Neural cell (in vitro differentiated cells): ENCODE data around the gene GMDS. TPM values are rescaled to one million over a fixed set of nuclear protein-coding genes. Genes with fewer than 3 reads are reported as not detected.
A peak's percentile ranks its signal among the peaks of the same experiment; 100 is the strongest.

ENCODE experiments used
- H2AFZ ChIP-seq: fragments of 200-600, 300-800 bp; sonication (generic), shearing (Covaris generic); 2 replicates; pipeline ENCODE4 v1.6.0; 2014; ENCODE audit warnings: low read depth, mild to moderate bottlenecking, antibody characterized with exemption, low read length, moderate library complexity
- H3F3A ChIP-seq: fragments of 200-600 bp; shearing (Covaris generic); 2 replicates; pipeline ENCODE4 v1.6.1; 2016; ENCODE audit warnings: mild to moderate bottlenecking, moderate library complexity, mixed read lengths, antibody characterized with exemption, low read length; ENCODE audit not compliant: insufficient read depth, poor library complexity, severe bottlenecking
- H3K27ac ChIP-seq: fragments of 200-600, 300-800 bp; sonication (generic), shearing (Covaris generic); 2 replicates; pipeline ENCODE4 v1.5.1; 2014; ENCODE audit warnings: mild to moderate bottlenecking, low read length, moderate library complexity
- H3K27me3 ChIP-seq: fragments of 300-800, 200-600 bp; sonication (generic), shearing (Covaris generic); 2 replicates; pipeline ENCODE4 v1.6.0; 2014; ENCODE audit warnings: mild to moderate bottlenecking, low read depth, low read length, moderate library complexity; ENCODE audit not compliant: insufficient read depth
- H3K36me3 ChIP-seq: fragments of 300-800, 200-600 bp; sonication (generic), shearing (Covaris generic); 2 replicates; pipeline ENCODE4 v1.5.1; 2014; ENCODE audit warnings: mild to moderate bottlenecking, antibody characterized with exemption, low read length, moderate library complexity; ENCODE audit not compliant: insufficient read depth
- H3K4me2 ChIP-seq: fragments of 300-800, 200-600 bp; sonication (generic), shearing (Covaris generic); 2 replicates; pipeline ENCODE4 v1.6.0; 2014; ENCODE audit warnings: mild to moderate bottlenecking, low read length
- H3K4me3 ChIP-seq: fragments of 300-800, 200-600 bp; sonication (generic), shearing (Covaris generic); 2 replicates; pipeline ENCODE4 v1.5.1; 2014; ENCODE audit warnings: mild to moderate bottlenecking, low read length, moderate library complexity
- H3K79me2 ChIP-seq: fragments of 200-600 bp; shearing (Covaris generic); replicated peaks from 2 replicates; pipeline ENCODE4 v1.6.0; 2014; ENCODE audit warnings: mild to moderate bottlenecking, low read length, moderate library complexity; ENCODE audit not compliant: insufficient read depth
- H3K9ac ChIP-seq: fragments of 300-800, 200-600 bp; sonication (generic), shearing (Covaris generic); 2 replicates; pipeline ENCODE4 v1.6.1; 2016; ENCODE audit warnings: mild to moderate bottlenecking, low read length, mixed read lengths
- H3K9me2 ChIP-seq: fragments of 200-600 bp; shearing (Covaris generic); 2 replicates; pipeline ENCODE4 v1.6.1; 2016; ENCODE audit warnings: mild to moderate bottlenecking, low read length, mixed read lengths; ENCODE audit not compliant: insufficient read depth
- H3K9me3 ChIP-seq: fragments of 200-600, 300-800 bp; sonication (generic), shearing (Covaris generic); 2 replicates; pipeline ENCODE4 v1.6.1; 2016; ENCODE audit warnings: mild to moderate bottlenecking, mixed run types, low read length, moderate library complexity, mixed read lengths
- H4K20me1 ChIP-seq: fragments of 200-600 bp; shearing (Covaris generic); 2 replicates; pipeline ENCODE4 v1.6.1; 2016; ENCODE audit warnings: mild to moderate bottlenecking, mixed run types; ENCODE audit not compliant: insufficient read depth
- EP300 ChIP-seq: fragments of 450-650 bp; conservative IDR thresholded peaks from 2 replicates; pipeline ENCODE4 v1.6.1; 2014; ENCODE audit warnings: antibody characterized with exemption, mild to moderate bottlenecking, moderate library complexity; ENCODE audit not compliant: poor library complexity, severe bottlenecking
- EZH2 ChIP-seq: fragments of 200-600, 300-800 bp; shearing (Covaris generic), sonication (generic); IDR thresholded peaks from 2 replicates; pipeline ENCODE4 v1.6.1; 2014; ENCODE audit warnings: antibody characterized with exemption, low read length, borderline replicate concordance, mild to moderate bottlenecking; ENCODE audit not compliant: insufficient read depth, poor library complexity, severe bottlenecking
- MXI1 ChIP-seq: fragments of 450-650 bp; conservative IDR thresholded peaks from 2 replicates; pipeline ENCODE4 v1.6.1; 2014; ENCODE audit warnings: antibody characterized with exemption, mild to moderate bottlenecking; ENCODE audit not compliant: poor library complexity, severe bottlenecking
- POLR2AphosphoS5 ChIP-seq: IDR thresholded peaks from 2 replicates; pipeline ENCODE4 v1.6.1; 2012
- RAD21 ChIP-seq: fragments of 450-650 bp; conservative IDR thresholded peaks from 2 replicates; pipeline ENCODE4 v1.6.1; 2014; ENCODE audit warnings: antibody characterized with exemption, mild to moderate bottlenecking, moderate library complexity
- SMC3 ChIP-seq: fragments of 450-650 bp; conservative IDR thresholded peaks from 2 replicates; pipeline ENCODE4 v1.6.1; 2014; ENCODE audit warnings: antibody characterized with exemption, mild to moderate bottlenecking, moderate library complexity; ENCODE audit not compliant: poor library complexity
- TAF1 ChIP-seq: IDR thresholded peaks from 2 replicates; pipeline ENCODE4 v1.6.1; 2012; ENCODE audit warnings: low read depth
- polyA minus RNA-seq: library from RNA; depleted of rRNA, polyadenylated mRNA; stranded (reverse); fragments of >200 nt; gene quantifications from 2 replicates; pipeline ENCODE4 v1.2.3, GENCODE V29; 2014
- polyA plus RNA-seq: library from polyadenylated mRNA; depleted of rRNA; stranded (reverse); fragments of >200 nt; gene quantifications from 2 replicates; pipeline ENCODE4 v1.2.3, GENCODE V29; 2014
- TF ChIP-seq, protein P1 (sequence below): IDR thresholded peaks from 2 replicates; pipeline ENCODE4 v1.6.1; 2012; ENCODE audit warnings: borderline replicate concordance
- TF ChIP-seq, protein P2 (sequence below): fragments of 450-650 bp; IDR thresholded peaks from 2 replicates; pipeline ENCODE4 v1.5.1; 2014; ENCODE audit warnings: antibody characterized with exemption, mild to moderate bottlenecking, moderate library complexity; ENCODE audit not compliant: poor library complexity, severe bottlenecking

Gene GMDS
- polyA plus RNA-seq (5.1 and 11.4 TPM in 2 replicates), polyA minus RNA-seq (6.9 and 7.5 TPM in 2 replicates)

DNA sequence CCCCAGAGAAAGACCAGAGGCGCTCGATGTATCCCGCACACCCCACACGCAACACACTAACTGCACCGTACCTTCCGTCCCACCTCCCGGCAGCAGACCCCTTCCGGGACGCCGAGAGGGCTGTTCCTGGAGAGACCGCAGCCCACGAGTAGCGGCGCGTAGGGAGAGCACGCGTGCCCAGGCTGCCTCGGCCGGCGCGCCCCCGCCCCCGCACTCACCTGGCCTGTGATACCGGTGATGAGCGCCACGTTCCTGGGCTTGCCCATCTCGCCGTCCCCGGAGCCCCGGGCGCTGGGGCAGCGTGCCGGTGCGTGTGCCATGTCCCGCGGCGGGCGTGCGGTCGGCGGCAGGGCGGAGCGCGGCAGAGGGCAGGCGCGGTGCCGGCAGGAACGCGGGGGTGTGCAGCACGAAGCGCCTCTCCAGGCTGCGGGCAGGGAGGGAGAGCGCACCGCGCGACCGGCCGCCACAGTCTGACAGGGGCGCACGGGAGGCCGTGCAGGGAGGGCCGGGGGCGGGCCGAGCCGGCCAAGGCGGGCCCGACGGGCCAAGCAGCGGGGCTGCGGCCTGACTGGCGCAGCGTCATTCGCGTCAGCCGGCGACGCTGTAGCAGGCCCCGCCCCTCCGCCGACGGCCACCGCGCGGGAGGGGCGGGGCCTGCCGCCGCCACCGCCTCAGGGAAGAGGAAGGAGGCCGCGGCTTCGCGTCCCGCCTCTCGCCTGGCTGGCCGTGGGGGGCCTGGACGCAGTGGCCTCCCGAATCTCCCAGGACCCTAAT, at the start of gene GMDS:
GMDS (minus strand) TSS at position 503 of the 774 bp plus-strand sequence.
- Histone ChIP-seq H3K79me2 (no peaks in the 10 kb centered on the region), H3K27ac (no peak within 1 kb of the TSS), H3K9ac (peak within 1 kb of the TSS; percentile 65), H3K36me3 (no peaks in the 10 kb centered on the region), H3F3A (no peaks in the 10 kb centered on the region), H3K4me3 (peak within 1 kb of the TSS; percentile 99), H3K4me2 (peak within 1 kb of the TSS; percentile 57), H3K27me3 (no peaks in the 10 kb centered on the region), H2AFZ (peak within 1 kb of the TSS; percentile 75), H3K9me3 (no peaks in the 10 kb centered on the region), H3K9me2 (no peaks in the 10 kb centered on the region), H4K20me1 (no peaks in the 10 kb centered on the region)
- TF ChIP-seq EZH2 (no peak), RAD21 (no peak), MXI1 (peak; percentile 95), EP300 (peak; percentile 65), POLR2AphosphoS5 (peak; percentile 74), SMC3 (peak; percentile 1), TAF1 (no peak)
- TF ChIP-seq, protein P1, sequence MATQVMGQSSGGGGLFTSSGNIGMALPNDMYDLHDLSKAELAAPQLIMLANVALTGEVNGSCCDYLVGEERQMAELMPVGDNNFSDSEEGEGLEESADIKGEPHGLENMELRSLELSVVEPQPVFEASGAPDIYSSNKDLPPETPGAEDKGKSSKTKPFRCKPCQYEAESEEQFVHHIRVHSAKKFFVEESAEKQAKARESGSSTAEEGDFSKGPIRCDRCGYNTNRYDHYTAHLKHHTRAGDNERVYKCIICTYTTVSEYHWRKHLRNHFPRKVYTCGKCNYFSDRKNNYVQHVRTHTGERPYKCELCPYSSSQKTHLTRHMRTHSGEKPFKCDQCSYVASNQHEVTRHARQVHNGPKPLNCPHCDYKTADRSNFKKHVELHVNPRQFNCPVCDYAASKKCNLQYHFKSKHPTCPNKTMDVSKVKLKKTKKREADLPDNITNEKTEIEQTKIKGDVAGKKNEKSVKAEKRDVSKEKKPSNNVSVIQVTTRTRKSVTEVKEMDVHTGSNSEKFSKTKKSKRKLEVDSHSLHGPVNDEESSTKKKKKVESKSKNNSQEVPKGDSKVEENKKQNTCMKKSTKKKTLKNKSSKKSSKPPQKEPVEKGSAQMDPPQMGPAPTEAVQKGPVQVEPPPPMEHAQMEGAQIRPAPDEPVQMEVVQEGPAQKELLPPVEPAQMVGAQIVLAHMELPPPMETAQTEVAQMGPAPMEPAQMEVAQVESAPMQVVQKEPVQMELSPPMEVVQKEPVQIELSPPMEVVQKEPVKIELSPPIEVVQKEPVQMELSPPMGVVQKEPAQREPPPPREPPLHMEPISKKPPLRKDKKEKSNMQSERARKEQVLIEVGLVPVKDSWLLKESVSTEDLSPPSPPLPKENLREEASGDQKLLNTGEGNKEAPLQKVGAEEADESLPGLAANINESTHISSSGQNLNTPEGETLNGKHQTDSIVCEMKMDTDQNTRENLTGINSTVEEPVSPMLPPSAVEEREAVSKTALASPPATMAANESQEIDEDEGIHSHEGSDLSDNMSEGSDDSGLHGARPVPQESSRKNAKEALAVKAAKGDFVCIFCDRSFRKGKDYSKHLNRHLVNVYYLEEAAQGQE: peak; percentile 44
- TF ChIP-seq, protein P2, sequence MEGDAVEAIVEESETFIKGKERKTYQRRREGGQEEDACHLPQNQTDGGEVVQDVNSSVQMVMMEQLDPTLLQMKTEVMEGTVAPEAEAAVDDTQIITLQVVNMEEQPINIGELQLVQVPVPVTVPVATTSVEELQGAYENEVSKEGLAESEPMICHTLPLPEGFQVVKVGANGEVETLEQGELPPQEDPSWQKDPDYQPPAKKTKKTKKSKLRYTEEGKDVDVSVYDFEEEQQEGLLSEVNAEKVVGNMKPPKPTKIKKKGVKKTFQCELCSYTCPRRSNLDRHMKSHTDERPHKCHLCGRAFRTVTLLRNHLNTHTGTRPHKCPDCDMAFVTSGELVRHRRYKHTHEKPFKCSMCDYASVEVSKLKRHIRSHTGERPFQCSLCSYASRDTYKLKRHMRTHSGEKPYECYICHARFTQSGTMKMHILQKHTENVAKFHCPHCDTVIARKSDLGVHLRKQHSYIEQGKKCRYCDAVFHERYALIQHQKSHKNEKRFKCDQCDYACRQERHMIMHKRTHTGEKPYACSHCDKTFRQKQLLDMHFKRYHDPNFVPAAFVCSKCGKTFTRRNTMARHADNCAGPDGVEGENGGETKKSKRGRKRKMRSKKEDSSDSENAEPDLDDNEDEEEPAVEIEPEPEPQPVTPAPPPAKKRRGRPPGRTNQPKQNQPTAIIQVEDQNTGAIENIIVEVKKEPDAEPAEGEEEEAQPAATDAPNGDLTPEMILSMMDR: peak; percentile 44

DNA sequence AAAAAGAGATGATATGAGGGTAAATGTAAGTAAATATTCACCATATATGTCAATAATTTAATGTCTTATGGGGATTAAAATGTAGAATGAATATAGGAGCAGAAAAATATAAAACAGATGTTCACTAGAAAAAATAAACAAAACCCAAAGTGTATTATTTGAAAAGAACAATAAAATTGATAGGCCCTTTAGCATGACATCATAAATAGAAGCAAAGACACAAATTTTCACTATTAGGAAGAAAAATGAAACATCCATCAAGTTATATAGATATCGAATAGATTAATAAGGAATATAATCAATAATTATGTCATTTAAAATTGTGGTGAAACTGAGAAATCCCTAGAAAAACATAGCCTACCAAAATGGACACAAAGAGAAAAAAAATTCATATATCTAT, 40.1 kb upstream of the GMDS start:
- Histone ChIP-seq H3K4me3 (no peak overlapping the region), H3K36me3 (no peaks in the 10 kb centered on the region), H3F3A (no peaks in the 10 kb centered on the region), H4K20me1 (no peaks in the 10 kb centered on the region), H3K9ac (no peak overlapping the region), H3K9me3 (no peaks in the 10 kb centered on the region), H3K4me2 (no peak overlapping the region), H3K27ac (no peak overlapping the region), H3K9me2 (no peaks in the 10 kb centered on the region), H3K79me2 (no peaks in the 10 kb centered on the region), H3K27me3 (no peaks in the 10 kb centered on the region), H2AFZ (no peak overlapping the region)
- TF ChIP-seq MXI1: no peak
